ENCODE results near the gene NDFIP2.
"Not testable (repeated sequence)": the region's sequence is repeated elsewhere in the genome, so short reads cannot be mapped to it uniquely, and the experiment has no call there.

Gene NDFIP2

DNA sequence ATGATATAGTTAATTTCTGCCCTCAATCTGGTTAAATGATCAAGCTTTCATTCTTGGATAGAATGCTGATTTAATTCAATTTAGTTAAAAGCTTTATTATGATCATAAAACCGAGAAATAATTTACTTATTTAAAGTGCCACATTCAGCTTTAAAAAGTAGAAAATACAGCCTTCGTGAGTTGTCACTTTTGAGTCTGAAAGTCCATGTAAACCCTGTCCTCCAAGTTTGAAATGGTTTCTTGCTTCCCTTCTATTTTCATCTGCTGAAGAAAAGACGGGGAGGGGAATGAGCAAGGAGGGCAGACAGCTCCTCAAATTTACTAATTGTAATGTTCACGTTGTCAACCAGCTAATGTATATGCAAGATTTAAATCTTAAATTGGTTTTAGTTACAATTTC, 59.5 kb downstream of the NDFIP2 start:
- no peak for DNase-seq

GRCh38 chr13:79541426-79542049, 60.6 kb downstream of the NDFIP2 start:
- no peak for DNase-seq

DNA sequence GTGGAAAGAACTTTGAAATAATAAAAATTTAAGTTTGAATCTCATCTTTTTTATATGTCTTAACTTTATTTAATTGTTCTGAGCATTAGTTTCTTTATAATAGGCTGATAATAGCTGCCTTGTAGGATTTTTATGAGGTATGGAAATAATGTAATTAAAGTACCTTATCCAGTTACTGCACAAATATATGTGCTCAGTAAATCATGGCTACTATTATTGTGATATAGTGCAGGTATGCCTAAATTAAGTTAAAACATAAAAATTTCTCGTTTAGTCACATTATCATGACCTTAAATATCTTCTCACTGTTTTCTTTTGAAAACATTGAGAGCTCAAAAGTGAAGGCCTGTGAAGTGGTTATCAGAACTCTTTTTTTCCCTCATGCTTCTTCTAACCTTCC, 62.9 kb downstream of the NDFIP2 start:
- DNase-seq = no peak

GRCh38 chr13:79547211-79548195, 66.5 kb downstream of the NDFIP2 start:
- no peak for DNase-seq

DNA sequence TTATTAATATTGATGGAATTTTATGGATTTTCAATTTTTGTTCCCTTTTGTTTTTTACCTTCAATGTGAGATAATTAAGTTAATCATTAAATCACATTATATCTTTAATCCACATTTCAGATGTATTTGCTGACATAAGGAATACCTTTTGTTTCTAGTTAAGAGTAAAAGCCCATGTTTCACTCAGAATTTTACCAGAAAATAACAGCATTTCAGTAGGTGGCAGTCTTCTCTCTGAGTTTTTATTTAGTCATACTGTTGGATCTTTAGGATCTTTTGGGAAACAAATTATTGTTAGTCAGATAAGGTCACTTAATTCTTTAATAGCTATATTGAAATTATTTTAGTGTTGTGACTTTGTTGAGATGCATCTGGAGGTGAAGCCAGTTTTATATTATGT, 67.9 kb downstream of the NDFIP2 start:
- no peak for DNase-seq

DNA sequence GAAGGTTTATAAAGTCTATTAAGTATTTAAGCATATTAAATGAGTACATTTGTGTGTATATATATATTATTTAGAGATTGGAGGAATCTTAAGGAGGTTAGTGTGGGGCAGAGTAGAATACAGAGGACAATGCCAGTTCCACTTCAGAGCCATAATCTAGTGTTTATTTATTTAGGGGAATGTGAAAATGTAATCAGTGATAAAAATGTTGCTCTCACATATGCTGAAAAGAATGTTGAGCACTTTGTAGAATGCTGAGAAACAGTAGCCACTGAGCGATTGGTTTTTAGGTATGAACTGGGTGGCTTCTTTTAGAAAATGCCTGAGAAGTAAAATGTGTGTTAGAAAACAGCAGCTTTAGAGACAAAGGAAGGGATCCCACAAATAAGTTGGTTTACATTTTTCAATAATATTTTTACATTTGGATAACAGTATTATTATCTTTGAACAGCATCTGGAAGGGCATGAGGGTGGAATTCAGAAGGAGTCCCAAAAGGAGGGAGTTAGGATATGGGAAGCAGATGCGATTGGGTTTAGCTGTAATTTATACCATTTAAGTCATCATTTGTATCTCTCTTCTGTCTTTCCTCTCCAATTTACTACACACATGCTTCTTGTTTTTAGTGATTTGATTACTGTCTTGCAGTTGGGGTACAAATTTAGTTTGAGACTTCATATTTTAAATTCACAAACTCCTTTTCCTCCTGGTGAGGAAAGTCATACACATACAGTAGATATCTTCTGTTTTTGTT, 68.6 kb downstream of the NDFIP2 start:
- no peak for DNase-seq

- DNase-seq = no peak
These were observed 76.7 kb downstream of the NDFIP2 start for GRCh38 chr13:79557666-79558065.

GRCh38 chr13:79560954-79561353, 80.0 kb downstream of the NDFIP2 start:
- DNase-seq = no peak

- DNase-seq = no peak
These were observed 81.6 kb downstream of the NDFIP2 start for GRCh38 chr13:79562557-79562956.

DNA sequence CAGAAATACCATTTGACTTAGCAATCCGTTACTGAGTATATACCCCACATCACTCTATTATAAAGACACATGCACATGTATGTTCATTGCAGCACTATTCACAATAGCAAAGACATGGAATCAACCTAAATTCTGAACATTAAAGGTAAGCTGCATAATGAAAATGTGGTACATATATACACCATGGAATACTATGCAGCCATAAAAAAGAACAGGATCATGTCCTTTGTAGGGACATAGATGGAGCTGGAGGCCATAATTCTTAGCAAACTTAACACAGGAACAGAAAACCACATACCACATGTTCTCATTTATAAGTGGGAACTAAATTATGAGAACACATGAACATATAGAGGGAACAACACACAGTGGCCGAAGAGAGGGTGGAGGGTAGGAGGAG, 85.2 kb downstream of the NDFIP2 start:
- no peak for DNase-seq

DNA sequence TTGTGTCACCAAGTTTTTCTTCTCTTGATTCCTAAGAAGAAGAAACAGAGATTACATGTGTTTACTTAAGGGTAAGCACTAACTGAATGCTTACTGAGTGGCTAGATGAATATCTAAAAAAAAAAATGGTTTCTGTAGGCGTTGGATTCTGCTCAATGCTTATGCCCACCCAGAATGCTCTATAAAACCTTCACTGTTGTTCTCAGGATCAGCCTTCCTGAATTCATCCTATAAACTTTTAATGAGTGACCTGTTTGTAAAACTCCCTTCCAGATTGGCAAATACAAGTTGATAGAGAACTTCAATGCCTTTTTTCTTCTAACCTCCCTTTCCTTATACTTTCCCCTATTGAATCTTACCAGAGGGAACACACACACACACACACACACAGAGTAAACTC, 90.2 kb downstream of the NDFIP2 start:
- no peak for DNase-seq

DNA sequence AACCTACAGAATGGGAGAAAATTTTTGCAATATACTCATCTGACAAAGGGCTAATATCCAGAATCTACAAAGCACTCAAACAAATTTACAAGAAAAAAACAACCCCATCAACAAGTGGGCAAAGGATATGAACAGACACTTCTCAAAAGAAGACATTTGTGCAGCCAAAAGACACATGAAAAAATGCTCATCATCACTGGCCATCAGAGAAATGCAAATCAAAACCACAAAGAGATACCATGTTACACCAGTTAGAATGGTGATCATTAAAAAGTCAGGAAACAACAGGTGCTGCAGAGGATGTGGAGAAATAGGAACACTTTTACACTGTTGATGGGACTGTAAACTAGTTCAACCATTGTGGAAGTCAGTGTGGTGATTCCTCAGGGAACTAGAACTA, 92.9 kb downstream of the NDFIP2 start:
- not testable (repeated sequence) for DNase-seq

DNA sequence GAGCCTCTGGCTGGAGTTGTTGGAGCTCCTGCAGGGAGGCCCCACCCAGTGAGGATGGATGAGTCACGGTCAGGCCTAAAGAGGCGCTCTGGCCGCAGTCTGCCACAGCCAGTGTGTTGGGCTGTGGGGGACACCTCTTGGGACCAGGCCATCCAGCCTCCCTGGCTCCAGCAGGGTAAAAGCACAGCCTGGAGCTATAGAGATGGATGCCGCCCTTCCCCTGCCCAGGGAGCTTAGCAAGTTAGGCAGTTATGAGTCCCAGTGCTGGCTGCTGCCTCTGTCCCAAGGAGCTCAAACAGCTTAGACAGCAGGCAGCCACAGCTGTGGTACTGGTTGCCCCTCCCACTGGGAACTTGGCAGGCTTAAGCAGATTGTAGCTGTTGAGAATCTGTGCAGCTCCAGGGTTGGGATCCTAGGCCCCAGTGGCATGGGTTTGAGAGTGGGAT, 100.9 kb downstream of the NDFIP2 start:
- DNase-seq = peak; percentile 50

DNA sequence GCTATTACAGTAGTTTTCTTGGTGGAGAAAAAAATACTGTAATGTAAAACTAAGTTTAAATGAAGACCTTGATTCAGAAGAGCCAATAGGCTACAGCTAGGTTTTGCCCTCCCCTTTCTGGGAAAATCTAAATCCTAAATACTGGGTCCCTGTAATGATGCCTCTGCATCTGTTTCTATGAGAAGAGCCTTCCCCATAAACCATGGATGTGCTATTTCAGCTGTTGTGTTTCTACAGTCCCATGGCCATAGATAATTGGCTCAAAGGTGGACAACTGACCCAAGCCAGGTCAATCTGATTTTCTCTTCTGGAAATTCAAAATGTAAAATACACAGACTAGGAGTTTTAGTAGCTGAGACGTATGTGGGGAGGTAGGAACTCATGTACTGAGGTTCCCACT, 101.9 kb downstream of the NDFIP2 start:
- DNase-seq = no peak

DNA sequence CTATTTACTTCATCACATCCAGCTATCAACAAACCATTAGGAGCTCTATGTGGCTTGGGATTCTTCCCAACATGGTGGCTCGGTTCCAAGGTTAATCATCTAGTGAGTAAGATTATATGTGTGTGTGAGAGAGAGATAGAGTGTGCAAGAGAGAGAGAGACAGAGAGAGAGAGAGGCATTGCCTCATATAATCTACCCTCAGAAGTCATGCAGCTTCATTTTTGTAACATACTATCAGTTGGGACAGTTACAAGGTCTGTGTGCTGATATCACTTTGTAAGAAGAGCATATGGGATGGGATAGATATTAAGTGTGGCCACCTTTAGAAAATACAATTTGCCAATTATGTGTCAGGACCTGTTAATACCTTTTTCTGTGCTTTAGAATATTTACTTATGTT, 104.1 kb downstream of the NDFIP2 start:
- DNase-seq = no peak

DNA sequence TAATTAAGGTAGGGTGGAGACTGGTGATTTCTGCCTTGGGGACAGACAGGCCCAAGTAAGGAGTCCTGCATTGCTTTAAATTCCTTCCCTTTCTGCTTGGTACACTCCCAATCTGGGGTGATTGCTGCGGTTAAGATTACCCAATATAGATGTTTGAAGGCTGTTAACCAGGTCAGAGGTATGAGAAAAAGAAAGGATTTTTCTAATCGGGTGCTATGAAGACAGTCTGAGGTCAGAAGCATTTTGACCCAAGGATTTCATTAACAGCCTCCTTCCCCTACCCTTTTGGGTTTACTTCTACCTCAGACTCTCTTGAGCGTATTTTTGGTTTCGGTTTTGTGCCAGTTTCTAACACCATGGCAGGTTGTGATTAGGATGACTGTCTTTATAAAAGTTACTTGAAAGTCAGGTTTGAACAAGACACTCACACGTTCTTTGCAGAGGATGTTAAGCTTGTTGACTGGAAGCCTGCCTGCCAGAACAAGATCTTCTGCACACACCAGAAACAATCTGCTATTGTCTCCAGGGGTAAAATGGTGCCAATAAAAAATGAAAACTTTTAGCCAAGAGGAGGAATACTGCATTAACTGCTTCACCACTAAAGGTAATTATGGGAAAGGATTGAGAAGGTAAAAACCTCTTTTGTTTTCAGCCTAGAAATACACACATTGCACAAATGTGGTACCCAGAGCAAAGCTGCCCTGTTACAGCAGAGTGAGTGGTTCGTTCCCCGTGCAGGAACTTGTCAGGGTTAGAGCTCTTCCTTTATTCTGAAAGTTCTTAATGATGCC, 108.8 kb downstream of the NDFIP2 start:
- DNase-seq = no peak

- no peak for DNase-seq
These were observed 109.4 kb downstream of the NDFIP2 start for GRCh38 chr13:79590394-79590676.

DNA sequence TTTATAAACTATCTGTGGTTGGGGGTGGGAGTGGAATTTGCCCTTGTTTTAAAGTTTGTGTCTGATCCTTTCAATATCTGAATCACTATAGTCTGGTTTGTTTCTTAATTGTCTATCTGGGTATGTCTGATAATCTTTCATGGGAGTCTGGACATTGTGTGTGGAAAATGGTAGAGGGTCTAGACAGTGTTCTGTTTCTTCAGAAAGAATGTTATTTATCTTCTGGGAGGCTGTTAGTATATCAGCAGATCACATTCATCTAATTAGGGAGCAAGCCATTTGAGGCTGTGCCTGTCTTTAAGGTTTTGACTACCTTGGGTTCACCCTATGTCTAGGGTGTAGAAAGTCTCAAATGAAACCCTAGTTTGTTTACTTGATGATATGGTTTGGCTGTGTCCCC, 110.5 kb downstream of the NDFIP2 start:
- DNase-seq = no peak

DNA sequence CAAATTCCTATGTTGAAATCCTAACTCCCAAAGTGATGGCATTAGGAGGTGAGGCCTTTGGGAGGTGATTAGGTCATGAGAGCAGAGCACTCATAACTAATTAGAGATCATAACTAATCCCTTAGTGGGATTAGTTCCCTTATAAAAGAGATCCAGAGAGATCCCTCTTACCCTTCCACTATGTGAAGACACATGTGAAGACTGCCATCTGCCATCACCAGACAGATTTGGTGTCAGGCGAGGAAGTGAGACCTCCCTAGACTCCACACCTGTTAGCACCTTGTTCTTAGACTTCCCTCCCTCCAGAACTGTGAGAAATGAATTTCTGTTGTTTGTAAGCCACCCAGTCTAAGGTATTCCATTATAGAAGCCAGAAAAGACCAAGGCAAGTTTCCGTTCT, 112.2 kb downstream of the NDFIP2 start:
- DNase-seq = no peak

DNA sequence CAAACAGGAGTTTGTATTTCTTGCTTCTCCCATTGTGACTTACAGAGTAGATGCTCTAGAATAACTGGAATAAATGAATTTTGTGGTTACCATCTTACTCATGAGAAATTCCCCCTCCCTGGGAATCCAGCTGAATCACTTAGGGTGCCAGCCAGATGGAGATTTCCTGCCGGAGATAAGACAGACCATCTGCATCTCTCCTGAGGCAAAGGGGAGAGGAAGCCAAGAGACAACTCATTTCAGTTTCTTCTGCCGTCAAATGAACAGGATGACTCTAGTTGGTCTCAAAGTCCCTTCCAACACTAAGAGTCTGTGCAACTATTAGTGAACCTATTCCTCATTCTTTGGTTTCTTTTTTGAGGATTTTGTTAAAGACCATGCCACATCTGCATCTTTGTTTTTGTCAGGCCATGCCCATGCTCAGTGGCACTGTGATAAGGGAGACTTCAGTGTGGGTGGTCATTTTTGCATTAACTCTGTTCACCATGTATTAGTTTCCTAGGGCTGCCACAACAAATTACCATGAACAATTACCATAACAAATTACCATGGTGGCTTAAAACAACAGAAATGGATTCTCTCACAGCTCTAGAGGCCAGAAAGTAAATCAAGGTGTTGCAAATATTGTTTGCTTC, 112.8 kb downstream of the NDFIP2 start:
- DNase-seq = no peak

DNA sequence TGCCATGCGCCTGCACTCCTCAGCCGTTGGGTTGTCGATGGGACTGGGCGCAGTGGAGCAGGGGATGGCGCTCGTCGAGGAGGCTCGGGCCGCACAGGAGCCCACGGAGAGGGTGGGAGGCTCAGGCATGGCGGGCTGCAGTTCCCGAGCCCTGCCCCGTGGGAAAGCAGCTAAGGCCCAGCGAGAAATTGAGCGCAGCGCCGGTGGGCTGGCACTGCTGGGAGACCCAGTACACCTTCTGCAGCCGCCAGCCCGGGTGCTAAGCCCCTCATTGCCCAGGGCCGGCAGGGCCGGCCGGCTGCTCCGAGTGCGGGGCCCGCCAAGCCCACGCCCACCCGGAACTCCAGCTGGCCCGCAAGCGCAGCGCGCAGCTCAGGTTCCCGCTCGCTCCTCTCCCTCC, 119.2 kb downstream of the NDFIP2 start:
- not testable (repeated sequence) for DNase-seq

- no peak for DNase-seq
These were observed 122.0 kb downstream of the NDFIP2 start for GRCh38 chr13:79602936-79603335.

All from left hindlimb (tissue), 1 donor.